HEK293 (cell line): ENCODE data around the gene SLC2A8.

ENCODE experiments used
- TCF7L2 ChIP-seq: IDR thresholded peaks from 2 replicates; pipeline ENCODE4 v1.6.1; 2011; ENCODE audit warnings: low read depth, mild to moderate bottlenecking, inconsistent platforms, low read length, moderate library complexity, borderline replicate concordance
- ZFHX2 ChIP-seq: fragments of 450-650 bp; formaldehyde crosslinking; conservative IDR thresholded peaks from 2 replicates; pipeline ENCODE4 v1.5.1; 2016; ENCODE audit warnings: missing biosample characterization, missing genetic modification characterization
- ZNF140 ChIP-seq: fragments of 450-650 bp; formaldehyde crosslinking; IDR thresholded peaks from 2 replicates; pipeline ENCODE4 v1.5.1; 2016; ENCODE audit warnings: missing biosample characterization, missing genetic modification characterization
- ZNF239 ChIP-seq: fragments of 450-650 bp; formaldehyde crosslinking; IDR thresholded peaks from 2 replicates; pipeline ENCODE4 v1.5.1; 2016; ENCODE audit warnings: missing biosample characterization, missing genetic modification characterization
- ZNF416 ChIP-seq: fragments of 450-650 bp; formaldehyde crosslinking; IDR thresholded peaks from 2 replicates; pipeline ENCODE4 v1.5.1; 2016; ENCODE audit warnings: missing biosample characterization, missing genetic modification characterization
- ZNF561 ChIP-seq: fragments of 450-650 bp; IDR thresholded peaks from 2 replicates; pipeline ENCODE4 v1.5.1; 2018; ENCODE audit warnings: missing biosample characterization, missing genetic modification characterization, borderline replicate concordance
- TF ChIP-seq, protein P1 (sequence below): fragments of 450-650 bp; formaldehyde crosslinking; IDR thresholded peaks from 2 replicates; pipeline ENCODE4 v1.5.1; 2016; ENCODE audit warnings: missing biosample characterization, missing genetic modification characterization
- TF ChIP-seq, protein P2 (sequence below): fragments of 450-650 bp; formaldehyde crosslinking; IDR thresholded peaks from 2 replicates; pipeline ENCODE4 v1.5.1; 2016; ENCODE audit warnings: missing biosample characterization, missing genetic modification characterization
- TF ChIP-seq, protein P3 (sequence below): fragments of 450-650 bp; formaldehyde crosslinking; IDR thresholded peaks from 2 replicates; pipeline ENCODE4 v1.5.1; 2016; ENCODE audit warnings: missing biosample characterization, missing genetic modification characterization, low read depth
- TF ChIP-seq, protein P4 (sequence below): fragments of 450-650 bp; formaldehyde crosslinking; IDR thresholded peaks from 2 replicates; pipeline ENCODE4; 2016; ENCODE audit warnings: missing biosample characterization, missing genetic modification characterization
- TF ChIP-seq, protein P5 (sequence below): fragments of 450-650 bp; formaldehyde crosslinking; IDR thresholded peaks from 2 replicates; pipeline ENCODE4 v1.5.1; 2016; ENCODE audit warnings: missing biosample characterization, missing genetic modification characterization

DNA sequence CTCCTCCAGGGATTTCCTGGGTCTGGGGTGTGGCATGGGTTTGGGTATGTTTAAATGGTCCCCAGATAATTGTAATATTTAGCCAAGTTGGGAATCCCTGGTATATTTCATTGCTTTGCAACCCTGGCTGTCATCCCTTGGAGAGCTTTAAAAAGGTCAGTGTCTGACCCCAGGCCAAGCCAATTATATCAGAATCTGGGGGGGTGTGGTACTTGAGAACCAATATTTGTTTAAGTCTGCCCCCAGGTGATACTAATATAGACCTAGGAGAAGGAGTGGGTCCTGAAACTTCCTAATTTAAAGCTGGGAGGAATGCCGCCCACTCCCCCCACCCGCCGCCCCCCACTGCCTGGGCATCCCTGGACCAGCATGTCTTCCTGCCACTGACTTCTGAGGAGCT, 38.2 kb upstream of the SLC2A8 start:
- TF ChIP-seq ZNF239 (tag by site-specific recombination) (no peak), TCF7L2 (no peak), ZFHX2 (tag by site-specific recombination) (no peak), ZNF561 (no peak), ZNF416 (no peak), ZNF140 (no peak)
- TF ChIP-seq, protein P1, sequence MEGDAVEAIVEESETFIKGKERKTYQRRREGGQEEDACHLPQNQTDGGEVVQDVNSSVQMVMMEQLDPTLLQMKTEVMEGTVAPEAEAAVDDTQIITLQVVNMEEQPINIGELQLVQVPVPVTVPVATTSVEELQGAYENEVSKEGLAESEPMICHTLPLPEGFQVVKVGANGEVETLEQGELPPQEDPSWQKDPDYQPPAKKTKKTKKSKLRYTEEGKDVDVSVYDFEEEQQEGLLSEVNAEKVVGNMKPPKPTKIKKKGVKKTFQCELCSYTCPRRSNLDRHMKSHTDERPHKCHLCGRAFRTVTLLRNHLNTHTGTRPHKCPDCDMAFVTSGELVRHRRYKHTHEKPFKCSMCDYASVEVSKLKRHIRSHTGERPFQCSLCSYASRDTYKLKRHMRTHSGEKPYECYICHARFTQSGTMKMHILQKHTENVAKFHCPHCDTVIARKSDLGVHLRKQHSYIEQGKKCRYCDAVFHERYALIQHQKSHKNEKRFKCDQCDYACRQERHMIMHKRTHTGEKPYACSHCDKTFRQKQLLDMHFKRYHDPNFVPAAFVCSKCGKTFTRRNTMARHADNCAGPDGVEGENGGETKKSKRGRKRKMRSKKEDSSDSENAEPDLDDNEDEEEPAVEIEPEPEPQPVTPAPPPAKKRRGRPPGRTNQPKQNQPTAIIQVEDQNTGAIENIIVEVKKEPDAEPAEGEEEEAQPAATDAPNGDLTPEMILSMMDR: no peak
- TF ChIP-seq, protein P2, sequence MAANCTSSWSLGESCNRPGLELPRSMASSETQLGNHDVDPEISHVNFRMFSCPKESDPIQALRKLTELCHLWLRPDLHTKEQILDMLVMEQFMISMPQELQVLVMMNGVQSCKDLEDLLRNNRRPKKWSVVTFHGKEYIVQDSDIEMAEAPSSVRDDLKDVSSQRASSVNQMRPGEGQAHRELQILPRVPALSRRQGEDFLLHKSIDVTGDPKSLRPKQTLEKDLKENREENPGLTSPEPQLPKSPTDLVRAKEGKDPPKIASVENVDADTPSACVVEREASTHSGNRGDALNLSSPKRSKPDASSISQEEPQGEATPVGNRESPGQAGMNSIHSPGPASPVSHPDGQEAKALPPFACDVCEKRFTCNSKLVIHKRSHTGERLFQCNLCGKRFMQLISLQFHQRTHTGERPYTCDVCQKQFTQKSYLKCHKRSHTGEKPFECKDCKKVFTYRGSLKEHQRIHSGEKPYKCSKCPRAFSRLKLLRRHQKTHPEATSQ (tag by site-specific recombination): no peak
- TF ChIP-seq, protein P3, sequence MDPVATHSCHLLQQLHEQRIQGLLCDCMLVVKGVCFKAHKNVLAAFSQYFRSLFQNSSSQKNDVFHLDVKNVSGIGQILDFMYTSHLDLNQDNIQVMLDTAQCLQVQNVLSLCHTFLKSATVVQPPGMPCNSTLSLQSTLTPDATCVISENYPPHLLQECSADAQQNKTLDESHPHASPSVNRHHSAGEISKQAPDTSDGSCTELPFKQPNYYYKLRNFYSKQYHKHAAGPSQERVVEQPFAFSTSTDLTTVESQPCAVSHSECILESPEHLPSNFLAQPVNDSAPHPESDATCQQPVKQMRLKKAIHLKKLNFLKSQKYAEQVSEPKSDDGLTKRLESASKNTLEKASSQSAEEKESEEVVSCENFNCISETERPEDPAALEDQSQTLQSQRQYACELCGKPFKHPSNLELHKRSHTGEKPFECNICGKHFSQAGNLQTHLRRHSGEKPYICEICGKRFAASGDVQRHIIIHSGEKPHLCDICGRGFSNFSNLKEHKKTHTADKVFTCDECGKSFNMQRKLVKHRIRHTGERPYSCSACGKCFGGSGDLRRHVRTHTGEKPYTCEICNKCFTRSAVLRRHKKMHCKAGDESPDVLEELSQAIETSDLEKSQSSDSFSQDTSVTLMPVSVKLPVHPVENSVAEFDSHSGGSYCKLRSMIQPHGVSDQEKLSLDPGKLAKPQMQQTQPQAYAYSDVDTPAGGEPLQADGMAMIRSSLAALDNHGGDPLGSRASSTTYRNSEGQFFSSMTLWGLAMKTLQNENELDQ: no peak
- TF ChIP-seq, protein P4, sequence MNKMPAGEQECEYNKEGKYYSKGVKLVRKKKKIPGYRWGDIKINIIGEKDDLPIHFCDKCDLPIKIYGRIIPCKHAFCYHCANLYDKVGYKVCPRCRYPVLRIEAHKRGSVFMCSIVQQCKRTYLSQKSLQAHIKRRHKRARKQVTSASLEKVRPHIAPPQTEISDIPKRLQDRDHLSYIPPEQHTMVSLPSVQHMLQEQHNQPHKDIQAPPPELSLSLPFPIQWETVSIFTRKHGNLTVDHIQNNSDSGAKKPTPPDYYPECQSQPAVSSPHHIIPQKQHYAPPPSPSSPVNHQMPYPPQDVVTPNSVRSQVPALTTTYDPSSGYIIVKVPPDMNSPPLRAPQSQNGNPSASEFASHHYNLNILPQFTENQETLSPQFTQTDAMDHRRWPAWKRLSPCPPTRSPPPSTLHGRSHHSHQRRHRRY (tag by site-specific recombination): no peak
- TF ChIP-seq, protein P5, sequence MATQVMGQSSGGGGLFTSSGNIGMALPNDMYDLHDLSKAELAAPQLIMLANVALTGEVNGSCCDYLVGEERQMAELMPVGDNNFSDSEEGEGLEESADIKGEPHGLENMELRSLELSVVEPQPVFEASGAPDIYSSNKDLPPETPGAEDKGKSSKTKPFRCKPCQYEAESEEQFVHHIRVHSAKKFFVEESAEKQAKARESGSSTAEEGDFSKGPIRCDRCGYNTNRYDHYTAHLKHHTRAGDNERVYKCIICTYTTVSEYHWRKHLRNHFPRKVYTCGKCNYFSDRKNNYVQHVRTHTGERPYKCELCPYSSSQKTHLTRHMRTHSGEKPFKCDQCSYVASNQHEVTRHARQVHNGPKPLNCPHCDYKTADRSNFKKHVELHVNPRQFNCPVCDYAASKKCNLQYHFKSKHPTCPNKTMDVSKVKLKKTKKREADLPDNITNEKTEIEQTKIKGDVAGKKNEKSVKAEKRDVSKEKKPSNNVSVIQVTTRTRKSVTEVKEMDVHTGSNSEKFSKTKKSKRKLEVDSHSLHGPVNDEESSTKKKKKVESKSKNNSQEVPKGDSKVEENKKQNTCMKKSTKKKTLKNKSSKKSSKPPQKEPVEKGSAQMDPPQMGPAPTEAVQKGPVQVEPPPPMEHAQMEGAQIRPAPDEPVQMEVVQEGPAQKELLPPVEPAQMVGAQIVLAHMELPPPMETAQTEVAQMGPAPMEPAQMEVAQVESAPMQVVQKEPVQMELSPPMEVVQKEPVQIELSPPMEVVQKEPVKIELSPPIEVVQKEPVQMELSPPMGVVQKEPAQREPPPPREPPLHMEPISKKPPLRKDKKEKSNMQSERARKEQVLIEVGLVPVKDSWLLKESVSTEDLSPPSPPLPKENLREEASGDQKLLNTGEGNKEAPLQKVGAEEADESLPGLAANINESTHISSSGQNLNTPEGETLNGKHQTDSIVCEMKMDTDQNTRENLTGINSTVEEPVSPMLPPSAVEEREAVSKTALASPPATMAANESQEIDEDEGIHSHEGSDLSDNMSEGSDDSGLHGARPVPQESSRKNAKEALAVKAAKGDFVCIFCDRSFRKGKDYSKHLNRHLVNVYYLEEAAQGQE (tag by site-specific recombination): no peak
